ENCODE measurements around the gene RSRC1.
"Not testable (repeated sequence)": the region's sequence is repeated elsewhere in the genome, so short reads cannot be mapped to it uniquely, and the experiment has no call there.

The RSRC1 gene

GRCh38 chr3:158134363-158134762, 24.5 kb downstream of the RSRC1 start:
- no peak for DNase-seq

- DNase-seq: no peak
These were observed 30.5 kb downstream of the RSRC1 start for GRCh38 chr3:158140396-158140795.

GRCh38 chr3:158148218-158148617, 38.3 kb downstream of the RSRC1 start:
- DNase-seq: no peak

- DNase-seq: no peak
These were observed 42.3 kb downstream of the RSRC1 start for GRCh38 chr3:158152186-158152585.

- no peak for DNase-seq
These were observed 49.1 kb downstream of the RSRC1 start for GRCh38 chr3:158158969-158159368.

GRCh38 chr3:158159714-158160113, 49.8 kb downstream of the RSRC1 start:
- DNase-seq: no peak

GRCh38 chr3:158160958-158161357, 51.1 kb downstream of the RSRC1 start:
- no peak for DNase-seq

GRCh38 chr3:158165141-158165655, 55.3 kb downstream of the RSRC1 start:
- DNase-seq: no peak

GRCh38 chr3:158165730-158166129, 55.8 kb downstream of the RSRC1 start:
- no peak for DNase-seq

GRCh38 chr3:158166223-158166622, 56.3 kb downstream of the RSRC1 start:
- no peak for DNase-seq

- DNase-seq: no peak
These were observed 58.1 kb downstream of the RSRC1 start for GRCh38 chr3:158167737-158168557.

GRCh38 chr3:158169091-158169491, 59.2 kb downstream of the RSRC1 start:
- DNase-seq: no peak

- no peak for DNase-seq
These were observed 71.2 kb downstream of the RSRC1 start for GRCh38 chr3:158181096-158181495.

GRCh38 chr3:158185711-158186110, 75.8 kb downstream of the RSRC1 start:
- no peak for DNase-seq

- no peak for DNase-seq
These were observed 91.1 kb downstream of the RSRC1 start for GRCh38 chr3:158200955-158201354.

GRCh38 chr3:158205324-158205723, 95.4 kb downstream of the RSRC1 start:
- no peak for DNase-seq

- DNase-seq: no peak
These were observed 96.1 kb downstream of the RSRC1 start for GRCh38 chr3:158205994-158206393.

GRCh38 chr3:158210067-158210466, 100.2 kb downstream of the RSRC1 start:
- no peak for DNase-seq

- DNase-seq: no peak
These were observed 103.6 kb downstream of the RSRC1 start for GRCh38 chr3:158213461-158213860.

GRCh38 chr3:158217992-158218391, 108.1 kb downstream of the RSRC1 start:
- DNase-seq: no peak

- DNase-seq: no peak
These were observed 110.7 kb downstream of the RSRC1 start for GRCh38 chr3:158220575-158220974.

- DNase-seq: no peak
These were observed 111.5 kb downstream of the RSRC1 start for GRCh38 chr3:158221426-158221825.

- no peak for DNase-seq
These were observed 116.5 kb downstream of the RSRC1 start for GRCh38 chr3:158226429-158226828.

GRCh38 chr3:158228942-158229341, 119.1 kb downstream of the RSRC1 start:
- not testable (repeated sequence) for DNase-seq

GRCh38 chr3:158233791-158234190, 123.9 kb downstream of the RSRC1 start:
- DNase-seq: no peak

All from stimulated activated CD8-positive, alpha-beta memory T cell treated with anti-CD3 and anti-CD28 coated beads, Interleukin-4, amount 100 ng/mL, for 48 hours (primary cell).